HL-60 (cell line): ENCODE data around the gene ROR2.
"Not testable (repeated sequence)": the region's sequence is repeated elsewhere in the genome, so short reads cannot be mapped to it uniquely, and the experiment has no call there.

ENCODE experiments used
- CTCF ChIP-seq: IDR thresholded peaks from one replicate; pipeline ENCODE4 v1.5.1; 2011; ENCODE audit warnings: low read length, control low read depth, inconsistent platforms; ENCODE audit not compliant: insufficient read depth
- GABPA ChIP-seq: IDR thresholded peaks from 2 replicates; pipeline ENCODE4 v1.6.1; 2012; ENCODE audit warnings: low read depth
- POLR2AphosphoS5 ChIP-seq: IDR thresholded peaks from 2 replicates; pipeline ENCODE4 v1.6.1; 2012; ENCODE audit warnings: low read depth
- REST ChIP-seq: IDR thresholded peaks from 2 replicates; pipeline ENCODE4 v1.6.1; 2012; ENCODE audit warnings: low read depth; ENCODE audit not compliant: insufficient replicate concordance

- not testable (repeated sequence) for TF ChIP-seq CTCF, POLR2AphosphoS5, REST, GABPA
These were observed 327.9 kb downstream of the ROR2 start for GRCh38 chr9:91622121-91622520.
